ENCODE data around the gene NDUFB7. TPM values are rescaled to one million over a fixed set of nuclear protein-coding genes. Genes with fewer than 3 reads are reported as not detected.
"Not testable (repeated sequence)": the region's sequence is repeated elsewhere in the genome, so short reads cannot be mapped to it uniquely, and the experiment has no call there.

Gene NDUFB7
- total RNA-seq, 2 experiments from 2014 or later: 91.6 to 93.0 TPM

DNA sequence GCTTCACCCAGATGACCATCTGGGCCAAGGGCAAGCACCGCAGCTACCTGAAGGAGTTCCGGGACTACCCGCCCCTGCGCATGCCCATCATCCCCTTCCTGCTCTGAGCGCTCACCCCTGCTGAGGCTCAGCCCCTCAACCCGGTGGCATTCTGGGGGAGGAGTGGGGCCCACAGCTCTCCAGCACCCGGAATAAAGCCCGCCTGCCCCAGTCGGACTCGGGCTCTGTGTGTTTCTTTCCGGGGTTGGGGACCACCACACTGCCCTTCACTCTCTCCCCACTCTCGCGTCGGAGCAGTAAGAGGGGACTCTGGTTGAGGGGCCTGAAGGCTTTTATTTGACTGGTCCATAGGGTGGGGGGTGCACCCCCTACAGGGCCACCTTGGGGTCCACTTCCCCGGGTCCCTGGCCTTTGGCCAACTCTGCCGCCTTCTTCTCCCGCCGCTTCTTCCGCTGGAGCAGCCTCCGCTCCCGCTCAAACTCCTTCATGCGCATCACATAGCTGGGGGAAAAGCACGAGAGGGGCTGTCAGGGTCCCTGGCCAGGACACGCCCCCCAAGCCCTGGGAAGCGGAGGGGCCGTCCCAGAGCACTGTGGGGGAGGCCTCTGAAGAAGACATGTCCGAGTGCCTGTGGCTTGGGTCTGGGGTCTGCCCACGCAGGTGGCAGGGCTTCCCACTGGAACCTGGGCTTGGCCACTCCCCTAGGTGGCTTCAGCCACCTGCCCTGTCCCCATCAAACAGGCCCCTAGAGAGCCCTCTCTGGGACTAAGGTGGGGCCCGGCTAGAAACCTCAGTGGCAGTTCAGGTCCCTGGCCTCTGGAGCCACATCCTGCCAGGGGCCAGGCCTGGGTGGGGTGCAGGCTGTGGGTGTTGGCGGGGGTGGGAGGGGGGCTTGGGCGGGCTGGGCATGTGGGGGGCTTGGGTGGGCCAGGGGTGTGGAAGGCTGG lies 5.8 kb downstream of the NDUFB7 start:
- Mint-ChIP-seq H3K36me3 (ENCODE audit: low read depth) (peaks cover 25% of the 10 kb centered on the region), H3K27ac (no peak overlapping the region), H3K27me3 (no peaks in the 10 kb centered on the region), H3K4me1 (peaks cover 38% of the 10 kb centered on the region), H3K4me3 (no peak overlapping the region), H3K9me3 (no peaks in the 10 kb centered on the region)
- POLR2A ChIA-PET: no interaction called here
- DNase-seq: no peak
- CTCF ChIA-PET: no interaction called here

DNA sequence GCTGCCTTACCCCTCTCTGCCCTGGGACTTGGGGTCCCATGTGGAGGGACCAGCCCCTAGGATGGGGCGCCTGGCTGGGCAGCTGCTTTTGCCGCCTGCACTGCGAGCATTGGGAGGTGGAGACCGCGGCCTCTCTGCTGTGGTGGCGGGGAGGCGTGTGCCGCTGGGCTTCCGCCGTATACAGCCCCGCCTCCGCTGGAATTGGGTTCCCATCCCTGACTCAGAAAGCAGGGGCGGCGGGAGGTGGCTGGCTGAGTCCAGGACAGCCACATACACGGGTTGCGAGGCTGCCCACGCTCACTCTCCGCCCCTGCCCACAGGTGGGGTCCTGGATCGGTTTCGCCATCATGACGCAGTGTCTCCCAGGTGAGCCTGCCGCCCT lies 6.6 kb downstream of the NDUFB7 start:
- ChIA-PET CTCF (no interaction called here), POLR2A (no interaction called here)
- DNase-seq: no peak
- H3K9me3 Mint-ChIP-seq: no peaks in the 10 kb centered on the region
- no peak overlapping the region for H3K4me3 Mint-ChIP-seq
- peaks cover 25% of the 10 kb centered on the region for H3K36me3 Mint-ChIP-seq (ENCODE audit: low read depth)
- H3K27me3 Mint-ChIP-seq: no peaks in the 10 kb centered on the region
- H3K27ac Mint-ChIP-seq: no peak overlapping the region
- H3K4me1 Mint-ChIP-seq: peaks cover 34% of the 10 kb centered on the region

DNA sequence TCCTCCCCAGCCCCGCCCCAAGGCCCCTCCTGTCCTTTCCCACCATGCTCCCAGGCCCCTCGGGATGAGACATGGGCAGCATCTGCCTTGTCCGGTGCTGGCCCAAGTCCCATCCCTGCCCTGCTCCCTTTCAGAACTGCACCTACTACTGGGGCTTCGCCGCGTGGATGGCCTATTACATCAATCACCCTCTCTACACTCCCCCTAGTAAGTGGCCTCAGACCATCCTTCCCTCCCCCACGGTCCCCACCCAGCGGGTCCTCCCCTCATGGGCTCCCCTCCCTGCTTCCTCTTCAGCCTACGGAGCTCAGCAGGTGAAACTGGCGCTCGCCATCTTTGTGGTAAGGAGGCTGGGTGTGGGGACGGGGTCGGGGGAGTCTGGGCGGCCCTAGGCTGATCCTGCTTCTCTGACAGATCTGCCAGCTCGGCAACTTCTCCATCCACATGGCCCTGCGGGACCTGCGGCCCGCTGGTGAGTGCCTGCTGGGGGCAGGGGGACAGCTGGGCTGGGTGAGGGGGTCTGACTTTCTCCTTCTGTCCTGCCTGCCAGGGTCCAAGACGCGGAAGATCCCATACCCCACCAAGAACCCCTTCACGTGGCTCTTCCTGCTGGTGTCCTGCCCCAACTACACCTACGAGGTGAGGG lies 7.1 kb downstream of the NDUFB7 start:
- POLR2A ChIA-PET, H3K27ac Mint-ChIP-seq, H3K27me3 Mint-ChIP-seq, H3K9me3 Mint-ChIP-seq, DNase-seq, H3K4me3 Mint-ChIP-seq: not testable (repeated sequence)
- Mint-ChIP-seq H3K36me3 (ENCODE audit: low read depth) (peaks cover 25% of the 10 kb centered on the region), H3K4me1 (peaks cover 32% of the 10 kb centered on the region)
- CTCF ChIA-PET: interaction anchor here (0.5 kb wide), 1 partner anchor 17 kb away, joined by 3 read pairs; no protein-coding TSS in a partner anchor

DNA sequence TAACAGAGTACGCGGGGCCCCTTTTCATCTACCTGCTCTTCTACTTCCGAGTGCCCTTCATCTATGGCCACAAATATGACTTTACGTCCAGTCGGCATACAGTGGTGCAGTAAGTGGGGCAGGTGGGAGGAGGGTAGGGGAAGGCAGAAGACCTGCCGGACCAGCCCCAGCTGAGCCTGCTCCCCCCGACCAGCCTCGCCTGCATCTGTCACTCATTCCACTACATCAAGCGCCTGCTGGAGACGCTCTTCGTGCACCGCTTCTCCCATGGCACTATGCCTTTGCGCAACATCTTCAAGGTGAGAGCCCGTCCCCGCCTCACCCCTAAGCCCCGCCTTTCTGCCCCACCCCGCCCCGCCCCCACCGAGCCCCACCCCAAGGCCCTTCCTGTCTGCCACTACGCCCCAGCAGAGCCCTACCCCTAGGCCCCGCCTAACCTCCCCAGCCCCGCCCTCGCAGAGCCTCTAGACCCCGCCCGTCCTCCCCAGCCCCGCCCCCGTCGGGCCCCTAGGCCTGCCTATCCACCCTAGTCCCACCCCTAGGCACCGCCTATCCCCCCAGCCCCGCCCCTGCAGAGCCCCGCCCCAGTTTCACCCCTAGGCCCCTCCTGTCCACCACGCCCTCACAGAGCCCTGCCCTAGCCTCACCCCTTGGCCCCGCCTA lies 7.7 kb downstream of the NDUFB7 start:
- H3K27ac Mint-ChIP-seq: no peak overlapping the region
- no peak overlapping the region for H3K4me3 Mint-ChIP-seq
- ChIA-PET CTCF (interaction anchor here (0.5 kb wide), 1 partner anchor 17 kb away, joined by 3 read pairs; no protein-coding TSS in a partner anchor), POLR2A (no interaction called here)
- no peaks in the 10 kb centered on the region for H3K27me3 Mint-ChIP-seq
- H3K36me3 Mint-ChIP-seq (ENCODE audit: low read depth): peaks cover 25% of the 10 kb centered on the region
- no peaks in the 10 kb centered on the region for H3K9me3 Mint-ChIP-seq
- H3K4me1 Mint-ChIP-seq: peaks cover 27% of the 10 kb centered on the region
- DNase-seq: peak; percentile 61

DNA sequence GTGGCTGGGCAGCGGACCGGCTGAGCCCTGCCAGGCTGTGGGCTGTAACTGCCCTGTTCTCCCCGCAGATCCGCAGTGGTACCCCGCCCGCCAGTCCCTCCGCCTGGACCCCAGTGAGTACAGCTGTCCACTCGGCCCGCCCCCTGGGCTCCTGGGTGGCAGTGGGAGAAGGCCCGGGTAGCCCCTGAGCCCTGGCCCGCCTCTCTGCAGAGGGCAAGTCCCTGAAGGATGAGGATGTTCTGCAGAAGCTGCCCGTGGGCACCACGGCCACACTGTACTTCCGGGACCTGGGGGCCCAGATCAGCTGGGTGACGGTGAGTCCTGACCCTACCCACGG lies 8.3 kb downstream of the NDUFB7 start:
- DNase-seq: no peak
- no peaks in the 10 kb centered on the region for H3K27me3 Mint-ChIP-seq
- no peak overlapping the region for H3K27ac Mint-ChIP-seq
- H3K4me1 Mint-ChIP-seq: peaks cover 23% of the 10 kb centered on the region
- ChIA-PET POLR2A (no interaction called here), CTCF (no interaction called here)
- no peak overlapping the region for H3K4me3 Mint-ChIP-seq
- H3K9me3 Mint-ChIP-seq: no peaks in the 10 kb centered on the region
- H3K36me3 Mint-ChIP-seq (ENCODE audit: low read depth): peaks cover 24% of the 10 kb centered on the region

DNA sequence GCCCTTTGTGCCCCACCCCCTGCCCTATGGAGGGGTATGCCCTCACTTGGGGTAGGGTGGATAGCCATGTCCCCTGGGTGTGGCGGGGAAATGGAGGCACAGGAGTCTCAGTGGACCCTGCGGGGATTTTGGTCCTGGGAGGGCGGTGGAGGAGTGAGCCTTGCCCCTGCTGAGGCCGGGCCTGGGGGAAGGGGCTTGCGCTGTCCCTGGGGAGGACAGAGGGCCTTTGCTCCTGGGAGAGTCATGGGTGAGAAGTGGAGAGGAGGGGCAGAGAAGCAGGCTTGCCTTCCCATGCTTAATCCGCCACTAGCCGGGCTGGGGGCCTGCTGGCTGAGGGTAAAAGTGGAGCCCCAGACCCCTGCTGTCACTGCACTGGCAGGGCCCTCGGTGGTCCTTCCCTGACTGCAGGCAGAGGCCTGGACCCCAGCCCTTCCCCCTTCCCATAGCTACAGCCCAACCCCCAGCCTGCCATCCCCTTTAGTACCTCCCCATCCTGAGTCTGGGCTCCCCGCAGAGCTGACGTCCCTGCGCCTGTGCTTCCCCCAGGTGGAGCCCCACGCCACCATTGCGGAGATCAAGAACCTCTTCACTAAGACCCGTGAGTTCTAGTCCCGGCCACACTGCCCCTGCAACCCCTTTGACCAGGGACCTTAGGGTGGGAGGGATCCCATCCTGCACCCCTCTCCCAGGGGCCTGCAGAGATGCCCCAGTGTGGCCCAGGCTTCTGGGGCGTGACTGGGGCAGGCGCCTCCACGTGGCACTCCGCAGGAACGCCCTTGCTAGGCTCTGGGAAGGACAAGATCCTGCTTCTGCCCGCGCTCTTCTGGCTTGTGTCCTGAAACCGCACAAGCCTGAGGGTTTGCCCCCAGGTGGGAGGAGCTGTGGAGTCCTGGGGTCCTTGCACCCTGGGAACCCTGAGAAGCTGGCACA lies 8.9 kb downstream of the NDUFB7 start:
- ChIA-PET POLR2A (no interaction called here), CTCF (interaction anchor here (1.2 kb wide), 1 partner anchor 10 kb away, joined by 4 read pairs; no protein-coding TSS in a partner anchor)
- Mint-ChIP-seq H3K27ac (no peak overlapping the region), H3K4me3 (no peak overlapping the region), H3K9me3 (no peaks in the 10 kb centered on the region), H3K27me3 (no peaks in the 10 kb centered on the region), H3K4me1 (peaks cover 21% of the 10 kb centered on the region), H3K36me3 (ENCODE audit: low read depth) (peaks cover 20% of the 10 kb centered on the region)
- DNase-seq: no peak

DNA sequence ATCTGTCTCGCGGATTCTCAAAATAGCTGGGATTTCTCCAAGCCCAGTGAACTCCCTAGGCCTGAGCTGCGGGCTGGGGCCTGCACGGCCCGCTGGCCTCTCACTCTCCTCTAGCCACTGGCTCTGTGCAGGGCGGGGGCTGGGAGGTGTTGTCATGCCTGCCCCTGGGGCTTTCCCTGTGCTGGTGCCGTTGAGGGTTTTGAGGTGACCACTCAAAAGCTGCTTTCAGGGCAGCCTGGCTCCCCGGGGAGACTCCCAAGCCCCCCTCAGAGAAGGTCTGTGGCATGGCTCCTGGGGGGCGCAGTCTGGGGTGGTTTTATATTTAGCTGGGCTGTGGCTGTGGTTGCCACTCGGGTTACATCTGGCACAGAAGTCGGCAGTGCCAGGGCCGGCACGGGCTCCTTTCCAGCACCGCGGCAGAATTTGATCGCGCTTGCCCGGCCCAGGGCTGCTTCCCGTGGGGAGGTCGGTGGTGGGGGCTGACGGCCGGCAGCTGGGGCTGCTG lies 10.0 kb downstream of the NDUFB7 start:
- Mint-ChIP-seq H3K4me3 (no peak overlapping the region), H3K27me3 (no peaks in the 10 kb centered on the region), H3K9me3 (no peaks in the 10 kb centered on the region), H3K36me3 (ENCODE audit: low read depth) (peaks cover 11% of the 10 kb centered on the region), H3K27ac (no peak overlapping the region), H3K4me1 (peaks cover 13% of the 10 kb centered on the region)
- ChIA-PET CTCF (interaction anchor here (0.7 to 1.2 kb wide), 2 partner anchors 10 to 11 kb away, joined by 3 to 4 read pairs; partner anchors contain the start of gene NDUFB7), POLR2A (no interaction called here)
- no peak for DNase-seq

- no peaks in the 10 kb centered on the region for H3K9me3 Mint-ChIP-seq
- H3K4me1 Mint-ChIP-seq: peaks cover 19% of the 10 kb centered on the region
- H3K27ac Mint-ChIP-seq: no peak overlapping the region
- no peaks in the 10 kb centered on the region for H3K27me3 Mint-ChIP-seq
- no peak overlapping the region for H3K4me3 Mint-ChIP-seq
- peaks cover 11% of the 10 kb centered on the region for H3K36me3 Mint-ChIP-seq (ENCODE audit: low read depth)
- DNase-seq: no peak
- POLR2A ChIA-PET: no interaction called here
- CTCF ChIA-PET: no interaction called here
Measured at GRCh38 chr19:14561249-14561648, 10.6 kb downstream of the NDUFB7 start.

GRCh38 chr19:14560776-14561108 lies 11.1 kb downstream of the NDUFB7 start:
- Mint-ChIP-seq H3K4me3 (no peak overlapping the region), H3K4me1 (peaks cover 22% of the 10 kb centered on the region), H3K36me3 (ENCODE audit: low read depth) (peaks cover 8% of the 10 kb centered on the region), H3K27ac (no peak overlapping the region), H3K27me3 (no peaks in the 10 kb centered on the region), H3K9me3 (no peaks in the 10 kb centered on the region)
- ChIA-PET CTCF (no interaction called here), POLR2A (no interaction called here)
- DNase-seq: no peak

DNA sequence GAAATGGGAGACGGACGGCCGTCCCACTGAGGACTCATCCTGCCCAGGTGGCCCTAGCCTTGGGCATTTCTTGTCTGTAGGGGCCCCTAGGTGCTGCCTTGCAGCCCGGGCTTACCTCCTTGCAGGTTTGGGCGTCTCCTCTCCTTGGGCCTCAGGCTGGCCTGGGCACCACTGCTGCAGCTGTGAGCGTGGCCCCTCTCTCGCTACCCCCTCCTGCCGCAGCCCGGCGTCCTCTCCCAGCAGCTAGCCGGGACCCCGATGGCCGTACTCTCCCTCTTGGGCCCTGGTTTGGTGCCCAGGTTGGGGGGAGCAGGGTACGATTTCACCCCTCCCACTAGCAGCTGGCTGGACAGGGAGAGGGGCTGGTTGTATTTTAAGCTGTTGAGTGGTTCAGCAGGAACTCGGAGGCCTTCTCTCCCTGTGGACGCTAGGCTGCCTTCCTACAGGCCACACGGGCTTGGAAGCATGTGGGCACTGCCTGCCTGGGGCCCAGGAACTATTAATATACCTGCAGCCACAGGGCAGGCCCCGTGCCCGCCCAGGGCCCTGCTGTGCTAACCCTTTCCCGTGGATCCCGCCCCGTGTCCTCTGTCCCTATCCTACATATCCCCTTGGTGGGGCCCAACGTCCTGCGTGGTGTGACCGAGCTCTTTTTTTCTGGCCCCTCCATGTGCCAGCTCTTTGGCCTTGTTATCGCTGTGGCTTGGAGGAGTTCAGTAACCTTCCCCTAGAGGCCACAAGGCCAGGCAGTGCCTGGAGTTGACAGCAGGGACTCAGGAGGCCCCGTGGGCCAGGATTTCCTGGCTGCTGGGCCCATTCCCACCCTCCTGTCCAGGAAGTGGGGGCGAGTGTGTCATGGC lies 11.7 kb downstream of the NDUFB7 start:
- Mint-ChIP-seq H3K27me3 (no peaks in the 10 kb centered on the region), H3K9me3 (no peaks in the 10 kb centered on the region), H3K4me1 (peaks cover 22% of the 10 kb centered on the region), H3K27ac (no peak overlapping the region), H3K36me3 (ENCODE audit: low read depth) (peaks cover 8% of the 10 kb centered on the region), H3K4me3 (no peak overlapping the region)
- ChIA-PET POLR2A (interaction anchor here (1.0 kb wide), 1 partner anchor 37 kb away, joined by 3 read pairs; no protein-coding TSS in a partner anchor), CTCF (interaction anchor here (0.5 to 0.9 kb wide), 2 partner anchors 9 to 567 kb away, joined by 3 to 4 read pairs; no protein-coding TSS in a partner anchor)
- DNase-seq: no peak

- ChIA-PET POLR2A (no interaction called here), CTCF (interaction anchor here (3.4 kb wide), 1 partner anchor 52 kb away, joined by 11 read pairs; no protein-coding TSS in a partner anchor)
- DNase-seq: no peak
Measured at GRCh38 chr19:14558370-14559066, 13.3 kb downstream of the NDUFB7 start.

More at GRCh38 chr19:14558370-14559066, 13.3 kb downstream of the NDUFB7 start:
- peaks cover 5% of the 10 kb centered on the region for H3K36me3 Mint-ChIP-seq (ENCODE audit: low read depth)
- no peak overlapping the region for H3K4me3 Mint-ChIP-seq
- H3K27me3 Mint-ChIP-seq: no peaks in the 10 kb centered on the region
- H3K9me3 Mint-ChIP-seq: no peaks in the 10 kb centered on the region
- no peak overlapping the region for H3K27ac Mint-ChIP-seq
- peaks cover 18% of the 10 kb centered on the region for H3K4me1 Mint-ChIP-seq
